AG09309 (cell line): ENCODE measurements around the gene ABL1.

Source experiments
- DNase-seq: peaks from one replicate; pipeline ENCODE4 v3.0.0-alpha.2; 2010; ENCODE audit warnings: low read depth
- H3K4me3 ChIP-seq: 2 replicates; pipeline ENCODE4 v1.5.1; 2011; ENCODE audit warnings: mild to moderate bottlenecking, low read depth, low read length, moderate library complexity; ENCODE audit not compliant: control insufficient read depth
- CTCF ChIP-seq: IDR thresholded peaks from 2 replicates; pipeline ENCODE4 v1.5.1; 2011; ENCODE audit warnings: mild to moderate bottlenecking, low read depth, low read length, inconsistent platforms; ENCODE audit not compliant: insufficient read depth, control insufficient read depth; ENCODE audit errors: missing control alignments

ABL1 gene

GRCh38 chr9:130867556-130867955 lies 32.5 kb downstream of the ABL1 start:
- DNase-seq: no peak
- no peak for TF ChIP-seq CTCF
- H3K4me3 ChIP-seq: no peak overlapping the region

- TF ChIP-seq CTCF: no peak
- H3K4me3 ChIP-seq: no peak overlapping the region
- no peak for DNase-seq
Measured at GRCh38 chr9:130868230-130868629, 33.2 kb downstream of the ABL1 start.

GRCh38 chr9:130869250-130869649 lies 34.2 kb downstream of the ABL1 start:
- H3K4me3 ChIP-seq: no peak overlapping the region
- TF ChIP-seq CTCF: no peak
- DNase-seq: no peak

GRCh38 chr9:130870491-130871381 lies 35.7 kb downstream of the ABL1 start:
- no peak for DNase-seq
- H3K4me3 ChIP-seq: no peak overlapping the region

GRCh38 chr9:130871395-130872062 lies 36.5 kb downstream of the ABL1 start:
- TF ChIP-seq CTCF: no peak
- H3K4me3 ChIP-seq: no peak overlapping the region

More at GRCh38 chr9:130870491-130871381, 35.7 kb downstream of the ABL1 start:
- no peak for TF ChIP-seq CTCF

GRCh38 chr9:130872093-130872492 lies 37.0 kb downstream of the ABL1 start:
- H3K4me3 ChIP-seq: no peak overlapping the region
- TF ChIP-seq CTCF: no peak
- DNase-seq: no peak

More at GRCh38 chr9:130871395-130872062, 36.5 kb downstream of the ABL1 start:
- no peak for DNase-seq
